G401 (cell line): ENCODE measurements around the gene RAP1B. TPM values are rescaled to one million over a fixed set of nuclear protein-coding genes. Genes with fewer than 3 reads are reported as not detected.

ENCODE experiments used
- DNase-seq: peaks from one replicate; pipeline ENCODE4 v3.0.0-alpha.2; 2015; ENCODE audit warnings: low spot score
- in situ Hi-C: cut with HindIII; loops from 2 replicates; pipeline ENCODE4 v1.10.0; 2016; ENCODE audit warnings: low sequenced_read_pairs, mixed read lengths
- total RNA-seq: library from RNA; depleted of rRNA; stranded (reverse); fragments of >200 nt; shearing (Covaris generic); gene quantifications from 2 replicates; pipeline ENCODE4 v1.2.3, GENCODE V29; 2014

RAP1B gene
- total RNA-seq, 1 experiment from 2014 or later = 103 TPM

- in situ Hi-C loops = no loop called here
- DNase-seq = no peak
These were observed 715 bp upstream of the RAP1B start for GRCh38 chr12:68609998-68610369.

- in situ Hi-C loops = no loop called here
- DNase-seq = peak; percentile 72
These were observed 551 bp downstream of the RAP1B start for GRCh38 chr12:68611094-68611805.

GRCh38 chr12:68611806-68612160, 1.1 kb downstream of the RAP1B start:
- no peak for DNase-seq
- in situ Hi-C loops = no loop called here

- DNase-seq = no peak
- in situ Hi-C loops = no loop called here
These were observed 1.5 kb downstream of the RAP1B start for GRCh38 chr12:68612202-68612601.

GRCh38 chr12:68612697-68613096, 2.0 kb downstream of the RAP1B start:
- no peak for DNase-seq
- in situ Hi-C loops = no loop called here

GRCh38 chr12:68613209-68613904, 2.7 kb downstream of the RAP1B start:
- no peak for DNase-seq
- in situ Hi-C loops = no loop called here

- in situ Hi-C loops = no loop called here
- DNase-seq = no peak
These were observed 3.5 kb downstream of the RAP1B start for GRCh38 chr12:68614105-68614679.

GRCh38 chr12:68614769-68615168, 4.1 kb downstream of the RAP1B start:
- no peak for DNase-seq
- in situ Hi-C loops = no loop called here

- DNase-seq = no peak
- in situ Hi-C loops = no loop called here
These were observed 6.6 kb downstream of the RAP1B start for GRCh38 chr12:68617160-68617926.

- in situ Hi-C loops = no loop called here
- DNase-seq = no peak
These were observed 8.8 kb downstream of the RAP1B start for GRCh38 chr12:68619541-68619940.

GRCh38 chr12:68620519-68621471, 10.1 kb downstream of the RAP1B start:
- DNase-seq = no peak
- in situ Hi-C loops = no loop called here

- in situ Hi-C loops = no loop called here
- DNase-seq = no peak
These were observed 10.9 kb downstream of the RAP1B start for GRCh38 chr12:68621472-68622081.

GRCh38 chr12:68622250-68622649, 11.6 kb downstream of the RAP1B start:
- DNase-seq = no peak
- in situ Hi-C loops = no loop called here

GRCh38 chr12:68623059-68623458, 12.4 kb downstream of the RAP1B start:
- DNase-seq = no peak
- in situ Hi-C loops = no loop called here

- no peak for DNase-seq
- in situ Hi-C loops = no loop called here
These were observed 13.3 kb downstream of the RAP1B start for GRCh38 chr12:68623984-68624383.

- DNase-seq = no peak
- in situ Hi-C loops = no loop called here
These were observed 14.2 kb downstream of the RAP1B start for GRCh38 chr12:68624933-68625332.

- no peak for DNase-seq
- in situ Hi-C loops = no loop called here
These were observed 17.1 kb downstream of the RAP1B start for GRCh38 chr12:68627673-68628319.

- DNase-seq = no peak
- in situ Hi-C loops = no loop called here
These were observed 18.0 kb downstream of the RAP1B start for GRCh38 chr12:68628698-68629097.
